Endothelial cell of umbilical vein (primary cell): ENCODE results near the gene SLC25A21. TPM values are rescaled to one million over a fixed set of nuclear protein-coding genes. Genes with fewer than 3 reads are reported as not detected.

Experiments used
- BruUV-seq: library from RNA; stranded (reverse); fragments of 400-500 nt; replicated peaks from 2 replicates; lab custom pipeline; 2021; lab: Mats Ljungman, UMichigan
- CTCF ChIA-PET: fragments of 300-600, 350-600 bp; sonication (Branson Sonifier 250); formaldehyde crosslinking; loops from one replicate; lab custom pipeline; 2021; ENCODE audit warnings: antibody characterized with exemption, inconsistent platforms; lab: Charles Lee
- POLR2A ChIA-PET: fragments of 300-600, 350-600 bp; sonication (Branson Sonifier 250); formaldehyde crosslinking; loops from one replicate; lab custom pipeline; 2021; ENCODE audit warnings: antibody characterized with exemption, inconsistent platforms; lab: Charles Lee
- DNase-seq: peaks from one replicate; pipeline ENCODE4 v3.0.0-alpha.2; 2011; ENCODE audit warnings: low read depth, low spot score
- FAIRE-seq: peaks from 2 replicates; lab custom pipeline; 2011; peaks lifted over from hg19 to GRCh38; lab: Jason Lieb, UNC
- H2AFZ ChIP-seq: 2 replicates; pipeline ENCODE4 v1.6.0; 2012; ENCODE audit warnings: low read depth, low read length, control low read depth, inconsistent platforms
- H3K27ac ChIP-seq: 2 replicates; pipeline ENCODE4 v1.5.1; 2011; ENCODE audit warnings: low read depth, mild to moderate bottlenecking, control low read depth, low read length, moderate library complexity; ENCODE audit not compliant: insufficient read depth
- H3K27me3 ChIP-seq, 2 experiments: 2 replicates each; pipeline versions ENCODE4 v1.6.0 to v1.6.1; 2011; ENCODE audit warnings: low read length in 2 of 2, mixed read lengths in 1 of 2; ENCODE audit not compliant: control insufficient read depth in 2 of 2, insufficient read depth in 2 of 2
- H3K36me3 ChIP-seq, 2 experiments: 2 replicates in 1 of 2; 3 replicates in 1 of 2; pipeline ENCODE4 v1.5.1; 2011; ENCODE audit warnings: low read length in 2 of 2, mild to moderate bottlenecking in 1 of 2, moderate library complexity in 1 of 2; ENCODE audit not compliant: control insufficient read depth in 2 of 2, insufficient read depth in 2 of 2; ENCODE audit errors: extremely low read depth in 1 of 2
- H3K4me1 ChIP-seq: 3 replicates; pipeline ENCODE4 v1.5.1; 2011; ENCODE audit warnings: mild to moderate bottlenecking, low read length; ENCODE audit not compliant: control insufficient read depth, insufficient read depth; ENCODE audit errors: extremely low read depth
- H3K4me2 ChIP-seq: 2 replicates; pipeline ENCODE4 v1.6.1; 2011; ENCODE audit warnings: low read length, control low read depth, mixed read lengths; ENCODE audit not compliant: insufficient read depth
- H3K4me3 ChIP-seq, 3 experiments: fragments of 200-600 bp in 1 of 3; sonication (generic), shearing (Covaris generic) in 1 of 3; replicated peaks in 1 of 3; 2 replicates each; pipeline ENCODE4 v1.5.1; 2011 to 2016; ENCODE audit warnings: control low read depth in 3 of 3, low read length in 3 of 3, mild to moderate bottlenecking in 2 of 3, inconsistent platforms in 1 of 3, low read depth in 1 of 3, moderate library complexity in 1 of 3; ENCODE audit not compliant: insufficient read depth in 1 of 3
- H3K79me2 ChIP-seq: 2 replicates; pipeline ENCODE4 v1.6.0; 2012; ENCODE audit warnings: low read length, inconsistent platforms; ENCODE audit not compliant: control insufficient read depth, insufficient read depth
- H3K9ac ChIP-seq: replicated peaks from 2 replicates; pipeline ENCODE3; 2011; ENCODE audit warnings: low read length, control low read depth; ENCODE audit not compliant: insufficient read depth; ENCODE audit errors: extremely low read depth
- H3K9me1 ChIP-seq: replicated peaks from 3 replicates; pipeline ENCODE4 v1.6.0; 2011; ENCODE audit warnings: mild to moderate bottlenecking, low read length; ENCODE audit not compliant: control insufficient read depth, insufficient read depth; ENCODE audit errors: extremely low read depth
- H3K9me3 ChIP-seq: replicated peaks from 2 replicates; pipeline ENCODE4 v1.5.1; 2012; ENCODE audit warnings: low read length, inconsistent platforms; ENCODE audit not compliant: control insufficient read depth, insufficient read depth
- H4K20me1 ChIP-seq: replicated peaks from 2 replicates; pipeline ENCODE3; 2011; ENCODE audit warnings: mild to moderate bottlenecking, low read length; ENCODE audit not compliant: control insufficient read depth, insufficient read depth; ENCODE audit errors: extremely low read depth
- CTCF ChIP-seq, 2 donors: IDR thresholded peaks; 1 replicate in 1 of 2; 2 replicates in 1 of 2; pipeline ENCODE4 v1.5.1; 2011; ENCODE audit warnings: low read length in 2 of 2, mild to moderate bottlenecking in 2 of 2, moderate library complexity in 2 of 2, control low read depth in 1 of 2, inconsistent platforms in 1 of 2, low read depth in 1 of 2; ENCODE audit not compliant: insufficient read depth in 1 of 2; ENCODE audit errors: extremely low read depth in 1 of 2
- FOS ChIP-seq: IDR thresholded peaks from 2 replicates; pipeline ENCODE4 v1.6.1; 2011; ENCODE audit warnings: mild to moderate bottlenecking, low read length, moderate library complexity, borderline replicate concordance; ENCODE audit not compliant: insufficient read depth
- GATA2 ChIP-seq: IDR thresholded peaks from 2 replicates; pipeline ENCODE4 v1.7.0; 2011; ENCODE audit warnings: low read depth, mild to moderate bottlenecking, moderate library complexity, mixed read lengths, low read length; ENCODE audit not compliant: insufficient read length, insufficient read depth
- JUN ChIP-seq: IDR thresholded peaks from 2 replicates; pipeline ENCODE4 v1.6.1; 2011; ENCODE audit warnings: borderline replicate concordance, low read depth; ENCODE audit not compliant: insufficient read length, insufficient read depth
- MAX ChIP-seq: IDR thresholded peaks from 2 replicates; pipeline ENCODE4 v1.6.1; 2011; ENCODE audit not compliant: insufficient read depth, insufficient read length
- MYC ChIP-seq: IDR thresholded peaks from one replicate; pipeline ENCODE4 v1.6.1; 2011; ENCODE audit warnings: mild to moderate bottlenecking, low read depth, low read length
- POLR2A ChIP-seq: IDR thresholded peaks from 2 replicates; pipeline ENCODE4 v1.6.1; 2012; ENCODE audit warnings: low read depth, mild to moderate bottlenecking, control low read depth, low read length
- dilution Hi-C: fragments of 300-500 bp; cut with MboI; formaldehyde crosslinking; loops from one replicate; pipeline ENCODE4 v1.15.0; 2019; ENCODE audit warnings: low sequenced_read_pairs; ENCODE audit not compliant: extremely low pct_ligation_motif_present
- intact Hi-C: fragments of 100-400 bp; cut with micrococcal nuclease; formaldehyde crosslinking; loops from one replicate; pipeline ENCODE4 v1.10.0; 2022
- polyA plus RNA-seq, 4 experiments: library from polyadenylated mRNA; depleted of rRNA in 3 of 4; stranded (reverse) in 3 of 4; unstranded in 1 of 4; fragments of >200 nt; gene quantifications; 2 replicates each; pipeline versions ENCODE4 v1.2.1 to v1.2.3, GENCODE V29; 2011 to 2012; ENCODE audit warnings: missing spikeins in 1 of 4
- total RNA-seq: library from RNA; stranded (reverse); gene quantifications from 2 replicates; pipeline ENCODE4 v1.2.3, GENCODE V29; 2021

SLC25A21 gene
- total and polyA plus RNA-seq, 2 donors (not counting 3 experiments of a cell fraction or from before 2014, with no cell fraction given) = 0.98 to 1.4 TPM

GRCh38 chr14:36988989-36989388, 183.4 kb downstream of the SLC25A21 start:
- ChIA-PET POLR2A (no interaction called here), CTCF (interaction anchor here (2.0 kb wide), 1 partner anchor 47 kb away, joined by 8 read pairs; no protein-coding TSS in a partner anchor)
- Histone ChIP-seq H3K4me1 (no peaks in the 10 kb centered on the region), H3K9ac (no peak overlapping the region), H2AFZ (no peak overlapping the region), H3K27me3 (no peaks in the 10 kb centered on the region), H3K79me2 (no peaks in the 10 kb centered on the region), H3K9me1 (no peaks in the 10 kb centered on the region), H3K9me3 (no peaks in the 10 kb centered on the region), H3K27ac (no peak overlapping the region), H4K20me1 (no peaks in the 10 kb centered on the region), H3K36me3 (no peaks in the 10 kb centered on the region), H3K4me3 (no peak overlapping the region), H3K4me2 (no peak overlapping the region)
- DNase-seq (no peak), FAIRE-seq (peak; percentile 54)
- no TSS peak for BruUV-seq
- intact Hi-C loops (no loop called here), dilution Hi-C loops (no loop called here)
- TF ChIP-seq FOS (no peak), POLR2A (no peak), CTCF (IDR thresholded peaks at IDR 0.05; ENCODE audit: extremely low read depth in 1 of 2, insufficient read depth in 1 of 2, low read depth in 1 of 2, low read length in 2 of 2) (no peak), MAX (no peak), JUN (no peak), GATA2 (no peak), MYC (no peak)
